ENCODE data around the gene ZNF202. TPM values are rescaled to one million over a fixed set of nuclear protein-coding genes. Genes with fewer than 3 reads are reported as not detected.
A peak's percentile ranks its signal among the peaks of the same experiment; 100 is the strongest.
"Not testable (repeated sequence)": the region's sequence is repeated elsewhere in the genome, so short reads cannot be mapped to it uniquely, and the experiment has no call there.

ZNF202 gene
- total RNA-seq, 2 experiments from 2014 or later = 11.2 to 13.7 TPM

GRCh38 chr11:123725995-123726655 lies 15.3 kb downstream of the ZNF202 start:
- ChIA-PET CTCF (interaction anchor here (0.6 kb wide), 1 partner anchor 73 kb away, joined by 4 read pairs; no protein-coding TSS in a partner anchor), POLR2A (no interaction called here)
- Mint-ChIP-seq H3K27ac (no peak overlapping the region), H3K27me3 (no peaks in the 10 kb centered on the region), H3K9me3 (peaks cover 14% of the 10 kb centered on the region), H3K4me3 (no peak overlapping the region), H3K36me3 (ENCODE audit: low read depth) (peaks cover 55% of the 10 kb centered on the region), H3K4me1 (no peaks in the 10 kb centered on the region)
- no peak for DNase-seq

- CTCF ChIA-PET = interaction anchor here (1.2 to 1.8 kb wide), 3 partner anchors 9 to 19 kb away, joined by 3 to 5 read pairs (median 4); no protein-coding TSS in a partner anchor
- POLR2A ChIA-PET = no interaction called here
- no peak for DNase-seq
- Mint-ChIP-seq H3K9me3 (no peaks in the 10 kb centered on the region), H3K4me3 (no peak overlapping the region), H3K27ac (no peak overlapping the region), H3K27me3 (peaks cover 15% of the 10 kb centered on the region), H3K4me1 (no peaks in the 10 kb centered on the region), H3K36me3 (ENCODE audit: low read depth) (peaks cover 3% of the 10 kb centered on the region)
Observed at GRCh38 chr11:123719452-123719851, 22.0 kb downstream of the ZNF202 start.

- POLR2A ChIA-PET = no interaction called here
- no peak for DNase-seq
- Mint-ChIP-seq H3K4me1 (no peaks in the 10 kb centered on the region), H3K27ac (no peak overlapping the region), H3K4me3 (no peak overlapping the region), H3K27me3 (peaks cover 25% of the 10 kb centered on the region), H3K9me3 (no peaks in the 10 kb centered on the region), H3K36me3 (ENCODE audit: low read depth) (peaks cover 2% of the 10 kb centered on the region)
- CTCF ChIA-PET = interaction anchor here (1.8 kb wide), 2 partner anchors 8 to 11 kb away, joined by 4 to 5 read pairs; no protein-coding TSS in a partner anchor
Observed at GRCh38 chr11:123718469-123718868, 23.0 kb downstream of the ZNF202 start.

- CTCF ChIA-PET = no interaction called here
- H3K4me3 Mint-ChIP-seq = no peak overlapping the region
- peaks cover 1% of the 10 kb centered on the region for H3K36me3 Mint-ChIP-seq (ENCODE audit: low read depth)
- DNase-seq = no peak
- H3K27ac Mint-ChIP-seq = no peak overlapping the region
- peaks cover 27% of the 10 kb centered on the region for H3K27me3 Mint-ChIP-seq
- no peaks in the 10 kb centered on the region for H3K9me3 Mint-ChIP-seq
- no peaks in the 10 kb centered on the region for H3K4me1 Mint-ChIP-seq
- POLR2A ChIA-PET = no interaction called here
Observed at GRCh38 chr11:123718063-123718462, 23.4 kb downstream of the ZNF202 start.

- H3K9me3 Mint-ChIP-seq = not testable (repeated sequence)
Observed at GRCh38 chr11:123712627-123713026, 28.8 kb downstream of the ZNF202 start.

GRCh38 chr11:123707606-123708205 lies 33.8 kb downstream of the ZNF202 start:
- H3K36me3 Mint-ChIP-seq (ENCODE audit: low read depth) = no peaks in the 10 kb centered on the region
- ChIA-PET POLR2A (interaction anchor here (0.7 kb wide), 1 partner anchor 31 kb away, joined by 3 read pairs; no protein-coding TSS in a partner anchor), CTCF (interaction anchor here (0.6 to 2.2 kb wide), 9 partner anchors 8 to 90 kb away, joined by 3 to 7 read pairs (median 5); no protein-coding TSS in a partner anchor)
- H3K9me3 Mint-ChIP-seq = no peaks in the 10 kb centered on the region
- DNase-seq = peak; percentile 71
- H3K27ac Mint-ChIP-seq = no peak overlapping the region
- peaks cover 8% of the 10 kb centered on the region for H3K27me3 Mint-ChIP-seq
- H3K4me1 Mint-ChIP-seq = peaks cover 2% of the 10 kb centered on the region
- H3K4me3 Mint-ChIP-seq = no peak overlapping the region

More at GRCh38 chr11:123712627-123713026, 28.8 kb downstream of the ZNF202 start:
- H3K36me3 Mint-ChIP-seq (ENCODE audit: low read depth); H3K27ac Mint-ChIP-seq; POLR2A ChIA-PET; H3K4me3 Mint-ChIP-seq; DNase-seq; H3K4me1 Mint-ChIP-seq: not testable (repeated sequence)
- CTCF ChIA-PET = interaction anchor here (1.7 kb wide), 1 partner anchor 17 kb away, joined by 8 read pairs; no protein-coding TSS in a partner anchor
- peaks cover 33% of the 10 kb centered on the region for H3K27me3 Mint-ChIP-seq

- no peaks in the 10 kb centered on the region for H3K9me3 Mint-ChIP-seq
- CTCF ChIA-PET = interaction anchor here (0.6 to 2.2 kb wide), 8 partner anchors 9 to 90 kb away, joined by 3 to 7 read pairs (median 5); no protein-coding TSS in a partner anchor
- no peaks in the 10 kb centered on the region for H3K36me3 Mint-ChIP-seq (ENCODE audit: low read depth)
- no peak for DNase-seq
- H3K4me3 Mint-ChIP-seq = no peak overlapping the region
- H3K27me3 Mint-ChIP-seq = peaks cover 5% of the 10 kb centered on the region
- POLR2A ChIA-PET = interaction anchor here (0.7 kb wide), 1 partner anchor 32 kb away, joined by 3 read pairs; no protein-coding TSS in a partner anchor
- H3K27ac Mint-ChIP-seq = no peak overlapping the region
- peaks cover 2% of the 10 kb centered on the region for H3K4me1 Mint-ChIP-seq
Observed at GRCh38 chr11:123707206-123707605, 34.3 kb downstream of the ZNF202 start.

- CTCF ChIA-PET = interaction anchor here (0.6 to 0.9 kb wide), 2 partner anchors 18 to 598 kb away, joined by 3 to 4 read pairs; no protein-coding TSS in a partner anchor
- no peaks in the 10 kb centered on the region for H3K9me3 Mint-ChIP-seq
- no peak for DNase-seq
- no peak overlapping the region for H3K4me3 Mint-ChIP-seq
- H3K36me3 Mint-ChIP-seq (ENCODE audit: low read depth) = no peaks in the 10 kb centered on the region
- H3K27ac Mint-ChIP-seq = no peak overlapping the region
- H3K27me3 Mint-ChIP-seq = peaks cover 9% of the 10 kb centered on the region
- peaks cover 2% of the 10 kb centered on the region for H3K4me1 Mint-ChIP-seq
- POLR2A ChIA-PET = interaction anchor here (0.7 kb wide), 1 partner anchor 165 kb away, joined by 3 read pairs; no protein-coding TSS in a partner anchor
Observed at GRCh38 chr11:123704341-123704740, 37.1 kb downstream of the ZNF202 start.

- no peaks in the 10 kb centered on the region for H3K36me3 Mint-ChIP-seq (ENCODE audit: low read depth)
- no peak overlapping the region for H3K4me3 Mint-ChIP-seq
- H3K9me3 Mint-ChIP-seq = no peaks in the 10 kb centered on the region
- ChIA-PET POLR2A (no interaction called here), CTCF (no interaction called here)
- no peak overlapping the region for H3K27ac Mint-ChIP-seq
- peaks cover 2% of the 10 kb centered on the region for H3K4me1 Mint-ChIP-seq
- DNase-seq = no peak
- peaks cover 18% of the 10 kb centered on the region for H3K27me3 Mint-ChIP-seq
Observed at GRCh38 chr11:123702696-123703095, 38.8 kb downstream of the ZNF202 start.

- ChIA-PET POLR2A (no interaction called here), CTCF (interaction anchor here (0.6 kb wide), 1 partner anchor 1226 kb away, joined by 4 read pairs; no protein-coding TSS in a partner anchor)
- no peak overlapping the region for H3K27ac Mint-ChIP-seq
- no peak for DNase-seq
- H3K4me1 Mint-ChIP-seq = no peaks in the 10 kb centered on the region
- no peaks in the 10 kb centered on the region for H3K36me3 Mint-ChIP-seq (ENCODE audit: low read depth)
- peaks cover 15% of the 10 kb centered on the region for H3K27me3 Mint-ChIP-seq
- no peak overlapping the region for H3K4me3 Mint-ChIP-seq
- H3K9me3 Mint-ChIP-seq = no peaks in the 10 kb centered on the region
Observed at GRCh38 chr11:123702139-123702538, 39.3 kb downstream of the ZNF202 start.

- peaks cover 17% of the 10 kb centered on the region for H3K27me3 Mint-ChIP-seq
- no peak overlapping the region for H3K4me3 Mint-ChIP-seq
- no peaks in the 10 kb centered on the region for H3K36me3 Mint-ChIP-seq (ENCODE audit: low read depth)
- POLR2A ChIA-PET = no interaction called here
- no peak overlapping the region for H3K27ac Mint-ChIP-seq
- no peaks in the 10 kb centered on the region for H3K4me1 Mint-ChIP-seq
- CTCF ChIA-PET = no interaction called here
- no peaks in the 10 kb centered on the region for H3K9me3 Mint-ChIP-seq
- no peak for DNase-seq
Observed at GRCh38 chr11:123700772-123701171, 40.7 kb downstream of the ZNF202 start.

GRCh38 chr11:123698546-123699127 lies 42.8 kb downstream of the ZNF202 start:
- CTCF ChIA-PET = interaction anchor here (1.3 to 1.4 kb wide), 2 partner anchors 9 to 44 kb away, joined by 3 to 5 read pairs; partner anchors contain the start of gene SCN3B
- POLR2A ChIA-PET = no interaction called here

GRCh38 chr11:123696183-123696582 lies 45.3 kb downstream of the ZNF202 start:
- Mint-ChIP-seq H3K4me1 (no peaks in the 10 kb centered on the region), H3K27ac (no peak overlapping the region), H3K27me3 (peaks cover 33% of the 10 kb centered on the region), H3K9me3 (no peaks in the 10 kb centered on the region), H3K4me3 (no peak overlapping the region), H3K36me3 (ENCODE audit: low read depth) (no peaks in the 10 kb centered on the region)
- DNase-seq = no peak
- ChIA-PET CTCF (no interaction called here), POLR2A (no interaction called here)

More at GRCh38 chr11:123698546-123699127, 42.8 kb downstream of the ZNF202 start:
- H3K9me3 Mint-ChIP-seq = no peaks in the 10 kb centered on the region
- DNase-seq = no peak
- no peaks in the 10 kb centered on the region for H3K36me3 Mint-ChIP-seq (ENCODE audit: low read depth)
- H3K27me3 Mint-ChIP-seq = peaks cover 19% of the 10 kb centered on the region
- no peaks in the 10 kb centered on the region for H3K4me1 Mint-ChIP-seq
- no peak overlapping the region for H3K27ac Mint-ChIP-seq
- no peak overlapping the region for H3K4me3 Mint-ChIP-seq

Data from activated CD4-positive, alpha-beta T cell treated with anti-CD3 and anti-CD28 coated beads, Interleukin-2, amount 10 ng/mL, durations not matched to agents 7 days and 5 days (primary cell).